Natural killer cell (primary cell): ENCODE measurements around the gene ID1. TPM values are rescaled to one million over a fixed set of nuclear protein-coding genes. Genes with fewer than 3 reads are reported as not detected.
"Not testable (repeated sequence)": the region's sequence is repeated elsewhere in the genome, so short reads cannot be mapped to it uniquely, and the experiment has no call there.

Source experiments
- ATAC-seq, 3 donors: fragments of 150-1000 bp in 2 of 3; fragments of 200-7000 bp in 1 of 3; cut with Tn5 transposase; 1 replicate in 1 of 3; 2 replicates in 2 of 3; pipeline ENCODE4 v1.10.0; 2021; ENCODE audit warnings: mild to moderate bottlenecking in 2 of 3, moderate library complexity in 2 of 3
- DNase-seq, 2 donors: peaks; one replicate each; pipeline versions ENCODE4 v3.0.0 to v3.0.0-alpha.2; 2013 to 2021; ENCODE audit warnings: mixed read lengths in 1 of 2
- H3K27ac ChIP-seq: one replicate; pipeline ENCODE4 v1.5.1; 2013; ENCODE audit warnings: mild to moderate bottlenecking, low read length
- H3K27me3 ChIP-seq: one replicate; pipeline ENCODE4 v1.6.1; 2013; ENCODE audit warnings: low read length; ENCODE audit not compliant: control insufficient read depth, insufficient read depth
- H3K36me3 ChIP-seq: one replicate; pipeline ENCODE4 v1.6.1; 2013; ENCODE audit warnings: low read length; ENCODE audit not compliant: control insufficient read depth, insufficient read depth
- H3K4me1 ChIP-seq: one replicate; pipeline ENCODE4 v1.6.1; 2013; ENCODE audit warnings: low read length; ENCODE audit not compliant: control insufficient read depth, insufficient read depth
- H3K4me3 ChIP-seq: one replicate; pipeline ENCODE4 v1.5.1; 2013; ENCODE audit warnings: low read length
- H3K9me3 ChIP-seq: one replicate; pipeline ENCODE4 v1.6.1; 2013; ENCODE audit warnings: low read length; ENCODE audit not compliant: control insufficient read depth, insufficient read depth
- H3K27ac Mint-ChIP-seq, 2 donors: one replicate each; pipeline ENCODE4 v1.8.0; 2022; ENCODE audit warnings: mild to moderate bottlenecking in 2 of 2, mixed read lengths in 2 of 2, moderate library complexity in 1 of 2
- H3K27me3 Mint-ChIP-seq, 2 donors: one replicate each; pipeline ENCODE4 v1.8.0; 2022; ENCODE audit warnings: low read depth in 2 of 2, mixed read lengths in 2 of 2
- H3K36me3 Mint-ChIP-seq: one replicate; pipeline ENCODE4 v1.8.0; 2022; ENCODE audit warnings: mixed read lengths
- H3K4me1 Mint-ChIP-seq, 2 donors: one replicate each; pipeline ENCODE4 v1.8.0; 2022; ENCODE audit warnings: mixed read lengths in 2 of 2
- H3K4me3 Mint-ChIP-seq: one replicate; pipeline ENCODE4 v1.8.0; 2022; ENCODE audit warnings: mild to moderate bottlenecking, moderate library complexity, mixed read lengths
- H3K9me3 Mint-ChIP-seq, 2 donors: one replicate each; pipeline ENCODE4 v1.8.0; 2022; ENCODE audit warnings: mixed read lengths in 2 of 2
- CTCF ChIP-seq: fragments of 200-600 bp; IDR thresholded peaks from one replicate; pipeline ENCODE4 v1.8.0; 2022; ENCODE audit warnings: antibody characterized with exemption
- WGBS: methylation state at CpG from one replicate; pipeline ENCODE4 v1.1.7; 2013; ENCODE audit warnings: missing lambda C conversion rate; ENCODE audit not compliant: insufficient coverage; 5-methylcytosine and 5-hydroxymethylcytosine counted together
- intact Hi-C: fragments of 100-400 bp; cut with micrococcal nuclease; formaldehyde crosslinking; loops from one replicate; pipeline ENCODE4 v1.14.2; 2022
- total RNA-seq, 4 donors: library from RNA; stranded (reverse); fragments of 120-200 nt in 1 of 4; gene quantifications; one replicate each; pipeline versions ENCODE4 v1.2.3 to v1.2.4, GENCODE V29; 2013 to 2022

ID1 gene
- total RNA-seq, 3 donors from 2014 or later (not counting 1 experiment from before 2014, with no cell fraction given), result 5.6 to 10.1 (median 6.4) TPM

GRCh38 chr20:31642837-31643236 lies 37.7 kb downstream of the ID1 start:
- H3K9me3 Mint-ChIP-seq, result no peaks in the 10 kb centered on the region
- H3K4me1 Mint-ChIP-seq, result peaks cover 11 to 16% of the 10 kb centered on the region in 2 donors
- Histone ChIP-seq H3K27ac (no peak overlapping the region), H3K36me3 (no peaks in the 10 kb centered on the region), H3K27me3 (no peaks in the 10 kb centered on the region), H3K9me3 (no peaks in the 10 kb centered on the region), H3K4me3 (no peak overlapping the region), H3K4me1 (peaks cover 11% of the 10 kb centered on the region)
- H3K36me3 Mint-ChIP-seq, result no peaks in the 10 kb centered on the region
- no peak for ATAC-seq
- WGBS, result 20% methylated on average over 1 of the region's 1 CpG
- no peak overlapping the region for H3K27ac Mint-ChIP-seq
- DNase-seq, result no peak
- H3K4me3 Mint-ChIP-seq, result no peak overlapping the region
- intact Hi-C loops, result no loop called here
- H3K27me3 Mint-ChIP-seq, result peaks cover 19 to 23% of the 10 kb centered on the region in 2 donors
- no peak for TF ChIP-seq CTCF

- no peak overlapping the region for H3K4me3 Mint-ChIP-seq
- H3K27me3 Mint-ChIP-seq, result peaks cover 19 to 23% of the 10 kb centered on the region in 2 donors
Observed at GRCh38 chr20:31643522-31643921, 38.4 kb downstream of the ID1 start.

GRCh38 chr20:31644701-31645100 lies 39.6 kb downstream of the ID1 start:
- no peak for TF ChIP-seq CTCF
- 94% methylated on average over 8 of the region's 8 CpGs for WGBS
- Mint-ChIP-seq H3K4me1 (peaks cover 11 to 16% of the 10 kb centered on the region in 2 donors), H3K27me3 (peaks cover 19% of the 10 kb centered on the region in 2 donors), H3K27ac (no peak overlapping the region), H3K9me3 (no peaks in the 10 kb centered on the region), H3K4me3 (no peak overlapping the region), H3K36me3 (no peaks in the 10 kb centered on the region)
- Histone ChIP-seq H3K27me3 (no peaks in the 10 kb centered on the region), H3K36me3 (no peaks in the 10 kb centered on the region), H3K4me3 (no peak overlapping the region), H3K27ac (no peak overlapping the region), H3K9me3 (no peaks in the 10 kb centered on the region), H3K4me1 (peaks cover 11% of the 10 kb centered on the region)
- no peak for ATAC-seq
- no peak for DNase-seq
- intact Hi-C loops, result no loop called here

More at GRCh38 chr20:31643522-31643921, 38.4 kb downstream of the ID1 start:
- H3K27ac Mint-ChIP-seq, result no peak overlapping the region
- DNase-seq (no peak), ATAC-seq (no peak)
- 62% methylated on average over 4 of the region's 4 CpGs for WGBS
- no peaks in the 10 kb centered on the region for H3K36me3 Mint-ChIP-seq
- peaks cover 11 to 16% of the 10 kb centered on the region in 2 donors for H3K4me1 Mint-ChIP-seq
- H3K9me3 Mint-ChIP-seq, result no peaks in the 10 kb centered on the region
- H3K27ac ChIP-seq, result no peak overlapping the region
- H3K4me3 ChIP-seq, result no peak overlapping the region
- H3K27me3 ChIP-seq, result no peaks in the 10 kb centered on the region
- H3K9me3 ChIP-seq, result no peaks in the 10 kb centered on the region
- H3K36me3 ChIP-seq, result no peaks in the 10 kb centered on the region
- TF ChIP-seq CTCF, result no peak
- peaks cover 11% of the 10 kb centered on the region for H3K4me1 ChIP-seq
- intact Hi-C loops, result no loop called here

GRCh38 chr20:31648104-31648503 lies 43.0 kb downstream of the ID1 start:
- H3K4me1 Mint-ChIP-seq, H3K9me3 ChIP-seq, H3K27ac ChIP-seq, H3K4me3 ChIP-seq, H3K9me3 Mint-ChIP-seq, H3K36me3 ChIP-seq, H3K27me3 ChIP-seq, H3K4me1 ChIP-seq, H3K36me3 Mint-ChIP-seq, H3K27ac Mint-ChIP-seq, ATAC-seq, H3K27me3 Mint-ChIP-seq, DNase-seq, intact Hi-C loops, H3K4me3 Mint-ChIP-seq: not testable (repeated sequence)
- 82% methylated on average over 3 of the region's 3 CpGs for WGBS
